HK-2 (cell line): ENCODE data around the gene ZC3H6.
"Not testable (repeated sequence)": the region's sequence is repeated elsewhere in the genome, so short reads cannot be mapped to it uniquely, and the experiment has no call there.

ENCODE experiments used
- DNase-seq: peaks from one replicate; pipeline ENCODE4 v3.0.0-alpha.2; 2018; ENCODE audit not compliant: unreplicated experiment

The ZC3H6 gene

GRCh38 chr2:112332123-112332696 lies 56.8 kb downstream of the ZC3H6 start:
- DNase-seq = no peak

GRCh38 chr2:112335600-112335999 lies 60.2 kb downstream of the ZC3H6 start:
- DNase-seq = no peak

GRCh38 chr2:112339986-112340385 lies 64.6 kb downstream of the ZC3H6 start:
- no peak for DNase-seq

- no peak for DNase-seq
Measured at GRCh38 chr2:112340475-112341267, 65.3 kb downstream of the ZC3H6 start.

GRCh38 chr2:112342067-112342550 lies 66.7 kb downstream of the ZC3H6 start:
- no peak for DNase-seq

- no peak for DNase-seq
Measured at GRCh38 chr2:112343827-112344585, 68.6 kb downstream of the ZC3H6 start.

GRCh38 chr2:112345030-112346027 lies 69.9 kb downstream of the ZC3H6 start:
- DNase-seq = no peak

GRCh38 chr2:112352292-112352691 lies 76.9 kb downstream of the ZC3H6 start:
- DNase-seq = not testable (repeated sequence)

- not testable (repeated sequence) for DNase-seq
Measured at GRCh38 chr2:112352809-112353603, 77.6 kb downstream of the ZC3H6 start.

GRCh38 chr2:112354335-112354734 lies 78.9 kb downstream of the ZC3H6 start:
- not testable (repeated sequence) for DNase-seq

GRCh38 chr2:112360055-112360454 lies 84.7 kb downstream of the ZC3H6 start:
- not testable (repeated sequence) for DNase-seq
